GM18909 (cell line): ENCODE measurements around the gene CHRNB1.

Source experiments
- ATAC-seq: cut with Tn5 transposase; IDR thresholded peaks from one replicate; pipeline ENCODE4 v1.9.1; 2021; ENCODE audit warnings: mild to moderate bottlenecking; ENCODE audit not compliant: unreplicated experiment, poor library complexity

The CHRNB1 gene

DNA sequence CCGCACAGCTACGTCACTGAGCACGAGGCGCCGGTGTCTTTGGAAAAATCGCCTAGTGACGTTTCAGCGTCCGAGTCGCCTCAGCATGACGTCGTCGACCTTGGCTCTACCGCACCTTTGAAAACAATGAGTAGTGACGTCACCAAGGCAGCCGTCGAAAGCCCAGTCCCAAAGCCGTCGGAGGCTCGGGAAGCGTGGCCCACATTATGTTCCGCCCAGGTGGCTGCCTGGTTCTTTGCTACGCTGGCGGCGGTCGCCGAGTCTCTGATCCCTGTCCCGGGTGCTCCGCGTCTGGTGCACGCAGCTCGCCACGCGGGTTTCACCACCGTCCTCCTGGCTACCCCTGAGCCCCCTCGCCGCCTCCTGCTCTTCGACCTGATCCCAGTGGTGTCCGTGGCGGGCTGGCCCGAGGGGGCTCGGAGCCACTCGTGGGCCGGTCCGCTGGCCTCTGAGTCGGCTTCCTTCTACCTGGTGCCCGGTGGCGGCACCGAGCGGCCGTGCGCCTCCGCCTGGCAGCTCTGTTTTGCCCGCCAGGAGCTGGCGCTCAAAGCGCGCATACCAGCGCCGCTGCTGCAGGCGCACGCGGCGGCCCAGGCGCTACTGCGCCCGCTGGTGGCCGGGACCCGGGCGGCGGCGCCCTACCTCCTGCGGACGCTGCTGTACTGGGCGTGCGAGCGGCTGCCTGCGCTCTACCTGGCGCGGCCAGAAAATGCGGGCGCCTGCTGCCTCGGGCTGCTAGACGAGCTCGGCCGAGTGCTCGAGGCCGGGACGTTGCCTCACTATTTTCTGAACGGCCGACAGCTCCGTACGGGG lies 8.1 kb upstream of the CHRNB1 start:
- peak; percentile 30 for ATAC-seq

DNA sequence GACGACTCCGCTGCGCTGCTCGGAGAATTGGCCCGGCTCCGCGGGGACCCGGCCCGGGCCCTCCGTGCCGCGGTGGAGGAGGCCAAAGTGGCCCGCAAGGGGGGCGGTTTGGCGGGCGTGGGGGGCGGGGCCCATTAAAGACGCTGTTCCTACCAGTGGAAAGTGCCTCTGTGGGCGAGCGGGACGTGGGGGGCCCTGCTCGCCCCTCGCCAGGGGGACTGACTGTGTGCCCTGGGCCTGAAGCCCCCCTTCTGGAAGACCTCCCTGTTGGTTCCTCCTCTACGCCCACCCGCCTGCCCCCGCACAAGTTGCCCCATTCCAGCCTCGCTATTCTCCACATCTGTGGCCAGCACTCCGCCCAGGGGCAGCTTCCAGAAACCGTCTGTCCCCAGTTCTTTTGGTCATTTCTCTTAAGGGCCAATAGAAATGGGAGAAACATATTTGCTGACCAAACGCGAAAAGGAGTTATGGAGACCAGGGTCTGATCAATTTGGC lies 7.4 kb upstream of the CHRNB1 start:
- ATAC-seq = no peak

- ATAC-seq = no peak
These were observed 6.8 kb upstream of the CHRNB1 start for GRCh38 chr17:7437950-7438614.

DNA sequence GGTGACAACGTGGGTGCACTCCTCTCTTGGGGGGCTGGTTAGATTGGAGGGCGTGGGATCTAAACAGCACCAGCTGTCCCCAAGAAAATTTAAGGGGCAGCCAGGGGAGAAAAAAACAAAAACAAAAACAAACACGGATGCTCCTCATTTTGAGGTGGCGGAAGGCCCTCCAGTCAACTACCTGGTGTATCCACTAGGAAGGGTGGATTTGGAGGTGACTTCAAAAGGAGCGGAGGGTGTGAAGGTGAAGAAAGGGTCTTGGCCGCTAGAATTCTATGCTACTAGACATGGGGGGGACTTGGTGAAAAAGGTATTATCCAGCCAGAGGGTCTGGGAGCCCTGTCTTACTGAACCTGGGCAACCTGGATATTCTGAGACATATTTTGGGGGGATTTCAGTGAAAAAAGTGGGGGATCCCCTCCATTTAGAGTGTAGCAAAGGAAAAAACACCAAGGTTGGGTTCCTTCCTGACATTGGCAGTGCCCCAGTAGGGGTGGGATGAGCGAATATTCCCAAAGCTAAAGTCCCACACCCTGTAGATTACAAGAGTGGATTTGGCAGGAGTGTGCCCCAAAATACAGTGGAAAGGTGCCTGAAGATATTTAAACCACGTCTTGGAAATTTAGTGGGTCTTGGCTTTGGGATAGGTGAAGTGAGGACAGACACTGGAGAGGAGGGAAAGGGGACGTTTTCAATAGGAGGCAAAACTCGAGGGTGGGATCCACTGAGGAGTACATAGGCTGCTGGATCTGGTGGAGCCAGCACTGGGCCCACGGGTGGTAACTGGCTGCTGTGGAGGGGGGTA lies 6.0 kb upstream of the CHRNB1 start:
- ATAC-seq = no peak

GRCh38 chr17:7439462-7440112 lies 5.3 kb upstream of the CHRNB1 start, which contains the start of gene FGF11:
Gene FGF11, plus strand, starts transcription at chr17:7439512. Its CDS starts 109 bp downstream, at chr17:7439621.
- ATAC-seq = no peak

DNA sequence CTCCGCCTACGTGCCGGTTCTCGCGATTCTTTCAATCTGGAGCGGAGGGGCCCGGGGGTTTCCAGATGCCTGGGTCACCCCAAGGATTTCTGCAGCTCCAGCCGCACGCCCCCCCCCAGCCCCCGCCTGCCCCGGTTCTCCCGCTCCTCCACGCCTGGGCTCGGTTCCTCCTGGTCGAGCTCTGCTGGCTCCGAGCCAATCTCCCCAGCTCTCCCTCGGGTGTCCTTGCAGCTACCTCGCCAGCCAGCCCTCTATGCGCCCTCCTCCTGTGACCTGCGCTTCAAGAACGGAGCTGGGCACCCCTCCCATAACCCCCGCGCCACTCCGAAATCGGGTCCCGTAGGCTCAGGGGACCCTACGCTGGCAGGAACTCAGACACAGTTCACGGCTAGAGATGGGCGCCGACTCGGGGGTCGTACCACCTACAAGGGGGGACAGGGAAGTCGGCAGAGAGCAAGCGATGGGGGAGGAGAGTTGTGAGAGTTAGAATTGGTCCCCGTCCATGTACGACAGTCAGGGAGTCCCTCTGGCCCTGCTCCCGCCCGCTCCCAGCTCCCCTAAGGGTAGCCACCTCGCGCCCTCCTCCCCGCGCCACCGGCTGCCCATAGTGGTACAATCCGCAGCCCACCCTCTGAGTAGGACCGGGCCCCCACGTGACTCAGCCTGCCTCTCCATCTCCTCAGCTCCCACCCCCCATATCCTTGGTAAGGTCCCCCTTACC lies 4.6 kb upstream of the CHRNB1 start:
- no peak for ATAC-seq

- ATAC-seq = no peak
These were observed 4.0 kb upstream of the CHRNB1 start for GRCh38 chr17:7440834-7441195.

- ATAC-seq = no peak
These were observed 3.6 kb upstream of the CHRNB1 start for GRCh38 chr17:7441266-7441665.

DNA sequence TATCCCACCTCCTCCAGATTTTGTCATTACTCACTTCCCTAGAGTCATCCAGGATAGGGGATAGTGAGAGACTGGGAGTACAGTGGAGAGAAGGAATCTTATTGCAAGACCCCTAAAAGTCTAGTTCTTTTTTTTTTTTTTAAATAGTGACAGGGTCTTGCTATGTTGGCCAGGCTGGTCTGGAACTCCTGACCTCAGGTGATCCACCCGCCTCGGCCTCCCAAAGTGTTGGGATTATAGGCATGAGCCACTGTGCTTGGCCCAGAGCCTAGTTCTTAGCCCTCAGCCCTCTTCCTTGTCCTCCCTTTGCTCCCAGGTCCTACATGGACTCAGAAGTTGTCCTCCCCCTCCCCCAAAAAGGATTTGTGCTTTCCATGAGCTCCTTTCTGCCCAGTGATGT lies 2.7 kb upstream of the CHRNB1 start:
- ATAC-seq = no peak

DNA sequence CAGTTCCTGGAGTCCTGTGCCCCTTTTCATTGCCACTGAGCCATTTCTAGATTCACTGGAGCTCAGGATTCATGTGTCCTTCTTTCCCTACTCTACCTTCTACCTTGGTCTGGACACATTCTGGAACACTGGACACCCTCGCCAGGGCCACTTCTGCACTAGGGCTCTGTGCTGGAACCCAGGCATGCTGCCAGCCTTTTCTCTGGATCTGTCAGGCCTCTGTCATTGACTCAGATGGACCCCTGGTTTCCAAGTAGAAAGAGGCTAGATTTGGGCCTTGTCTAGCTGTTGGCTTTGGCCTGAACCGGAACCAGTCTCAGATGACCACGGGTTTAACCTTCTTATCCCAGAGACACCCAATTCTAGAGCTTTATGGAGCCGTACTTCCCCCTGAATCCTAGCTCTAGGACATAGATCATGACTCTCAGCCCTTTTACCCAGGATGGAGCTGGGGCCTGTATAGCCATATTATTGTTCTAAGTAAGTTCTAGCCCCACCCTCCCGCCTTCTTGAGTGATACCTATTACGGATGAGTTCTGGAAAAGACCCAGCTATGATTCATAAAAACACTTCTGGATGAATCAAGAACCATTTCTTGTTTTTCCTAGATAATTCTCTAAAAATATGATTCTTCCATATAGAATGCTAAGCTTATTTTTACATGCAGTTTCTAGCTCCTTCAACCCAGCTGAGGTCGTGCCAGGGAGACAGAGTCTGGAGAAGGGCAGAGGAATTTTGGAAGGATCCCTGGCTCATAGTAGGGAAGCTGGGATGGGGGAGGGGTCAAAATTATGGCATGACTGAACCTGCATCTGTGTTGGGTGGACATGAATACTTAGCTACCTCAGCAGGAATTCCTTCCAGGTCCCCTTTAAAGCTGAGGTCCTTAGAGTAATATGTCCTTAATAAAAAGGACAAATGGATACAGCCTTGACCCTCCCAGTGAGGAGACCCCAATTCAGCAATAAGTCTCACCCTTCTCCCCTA lies 1.1 kb upstream of the CHRNB1 start:
- ATAC-seq = no peak

DNA sequence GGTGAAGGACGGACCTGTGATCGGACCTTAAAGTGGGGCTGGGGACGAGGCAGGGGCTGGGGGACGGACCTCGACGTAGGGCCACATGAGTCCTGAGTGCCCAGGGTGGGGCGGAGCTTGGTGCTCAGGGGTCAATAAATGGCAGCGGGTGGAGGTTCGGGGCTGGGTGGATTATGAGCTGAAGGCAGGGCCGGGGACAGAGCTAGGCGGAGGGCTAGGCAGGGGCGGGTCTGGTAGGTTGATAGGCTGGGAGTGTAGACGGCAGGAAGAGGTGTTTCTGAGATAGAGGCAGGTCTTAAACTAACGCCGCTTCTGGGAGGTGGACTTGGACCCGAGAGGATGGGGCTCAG lies 733 bp downstream of the CHRNB1 start:
- ATAC-seq = no peak

DNA sequence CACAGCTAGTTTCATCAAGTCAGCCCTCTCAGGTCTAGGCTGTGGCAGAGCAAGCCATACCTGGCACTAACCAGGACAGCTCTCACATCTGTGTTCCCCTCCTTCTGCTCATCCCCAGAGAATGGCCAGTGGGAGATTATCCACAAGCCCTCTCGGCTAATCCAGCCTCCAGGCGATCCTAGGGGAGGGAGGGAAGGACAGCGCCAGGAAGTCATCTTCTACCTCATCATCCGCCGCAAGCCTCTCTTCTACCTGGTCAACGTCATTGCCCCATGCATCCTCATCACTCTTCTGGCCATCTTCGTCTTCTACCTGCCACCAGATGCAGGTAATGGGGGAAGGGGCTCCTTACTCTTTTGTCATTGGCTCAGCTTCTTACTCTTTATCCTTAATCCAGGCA lies 3.6 kb downstream of the CHRNB1 start:
- no peak for ATAC-seq

DNA sequence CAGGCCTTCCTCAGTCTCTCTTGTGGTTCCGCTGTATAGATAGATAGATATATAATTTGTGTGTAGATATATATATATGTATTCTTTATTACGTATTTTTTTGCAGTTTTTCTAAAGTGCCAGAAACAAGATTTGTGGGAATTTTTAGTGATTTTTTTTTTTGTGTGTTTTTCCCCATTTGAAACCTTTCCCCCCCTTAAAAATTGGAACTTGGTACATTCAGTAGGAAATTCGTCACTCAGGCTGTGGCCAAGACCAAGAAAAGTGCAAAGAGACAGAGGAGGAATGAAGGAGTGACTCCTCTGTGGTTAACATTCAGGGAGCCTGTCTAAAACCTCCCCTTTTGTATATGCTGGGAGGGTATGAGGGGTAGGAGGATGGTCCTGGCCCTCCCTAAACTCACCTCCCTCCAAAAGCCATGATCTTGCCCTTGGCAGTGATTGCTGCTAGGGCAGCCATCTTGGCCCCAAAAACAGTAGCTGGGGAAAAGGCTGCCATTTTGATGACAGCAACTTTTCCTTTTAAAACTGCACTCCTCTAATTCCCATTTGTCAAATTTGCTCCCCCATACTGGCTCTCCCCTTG lies 15.2 kb downstream of the CHRNB1 start:
- ATAC-seq = no peak

DNA sequence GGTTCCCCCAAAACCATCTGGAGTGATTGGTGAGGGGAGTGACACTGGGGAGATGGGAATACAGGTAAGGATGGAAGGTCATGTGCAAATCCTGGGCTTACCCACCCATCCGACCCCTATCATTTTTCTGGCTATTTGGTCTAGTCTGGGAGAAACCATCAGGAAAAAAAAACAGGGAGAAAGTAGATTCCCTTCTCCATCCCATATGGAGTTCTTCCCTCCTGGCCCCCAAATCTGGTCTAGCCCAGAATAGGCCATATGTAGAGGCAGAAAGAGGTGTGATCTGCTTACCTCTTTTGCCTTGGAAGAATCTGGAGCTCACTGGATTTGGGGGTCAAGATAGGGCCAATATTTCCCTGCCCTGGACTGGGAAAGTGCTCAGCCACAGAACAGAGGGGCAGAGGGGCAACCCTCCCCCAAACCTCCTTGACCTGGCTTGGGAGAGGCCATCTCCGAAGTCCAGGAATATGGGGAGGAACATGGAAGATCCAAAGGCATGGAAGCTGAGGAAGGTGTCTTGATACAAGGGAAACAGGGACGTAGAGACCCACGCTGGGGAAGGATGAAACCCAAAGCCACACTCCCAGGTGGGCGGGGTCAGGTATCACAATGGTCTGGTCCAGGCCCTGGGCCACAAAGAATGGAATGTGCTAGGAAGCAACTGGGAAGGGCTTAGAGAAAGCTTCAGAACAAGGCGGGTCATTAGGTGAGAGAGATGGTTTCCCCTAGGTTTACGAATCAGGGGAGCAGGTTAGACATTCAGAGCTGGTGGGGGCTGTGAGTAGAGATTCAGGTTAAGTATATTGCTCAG lies 16.2 kb downstream of the CHRNB1 start:
- no peak for ATAC-seq

DNA sequence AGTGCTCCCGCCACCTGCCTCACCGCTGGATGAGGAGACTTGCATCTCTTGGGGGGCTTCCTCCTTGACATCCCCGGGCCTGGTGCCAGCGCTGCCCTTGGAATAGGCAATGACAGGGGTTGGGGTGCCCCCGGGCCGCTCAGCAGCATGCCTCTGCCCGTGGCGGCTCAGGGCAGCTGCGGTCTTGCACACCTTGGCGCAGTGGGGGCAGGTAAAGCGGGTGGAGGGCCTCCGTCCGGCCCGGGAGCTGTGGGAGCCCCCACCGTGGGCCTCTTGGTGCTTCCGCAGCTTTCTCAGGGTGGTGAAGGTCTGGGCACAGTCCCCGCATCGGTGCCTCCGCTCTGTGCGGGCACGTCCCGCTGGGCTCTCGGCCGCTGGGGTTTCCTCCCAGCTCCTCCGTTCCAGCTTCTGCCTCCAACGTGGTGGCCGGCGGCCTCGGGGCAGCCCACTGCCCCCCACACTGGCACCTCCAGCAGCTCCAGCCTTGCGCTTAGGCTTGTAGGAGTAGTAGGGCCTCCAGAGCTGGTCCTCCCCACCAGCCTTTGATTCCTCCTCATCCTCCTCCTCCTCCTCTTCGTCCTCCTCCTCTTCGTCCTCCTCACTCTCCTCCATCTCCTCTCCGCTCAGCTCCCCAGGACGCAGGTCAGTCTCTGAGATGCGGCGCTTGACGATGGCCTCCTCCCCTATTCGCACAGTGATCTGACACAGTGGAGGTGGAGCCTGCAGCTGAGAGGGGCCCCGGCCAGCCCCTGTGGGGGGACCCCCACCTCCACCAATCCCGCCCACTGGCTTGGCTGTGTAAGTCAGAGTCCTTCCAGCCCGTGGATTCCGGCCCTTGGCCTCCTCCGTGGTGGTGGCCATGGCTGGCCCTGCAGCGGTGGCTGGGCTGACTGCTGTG lies 17.9 kb downstream of the CHRNB1 start:
- no peak for ATAC-seq

GRCh38 chr17:7463372-7463846 lies 18.5 kb downstream of the CHRNB1 start:
- no peak for ATAC-seq
